NCI-H524 treated with DMSO at 0.1 percent for 48 hours (cell line): ENCODE data around the gene SKP2.
"Not testable (repeated sequence)": the region's sequence is repeated elsewhere in the genome, so short reads cannot be mapped to it uniquely, and the experiment has no call there.

Source experiments
- DNase-seq: peaks from one replicate; lab custom pipeline; 2025; lab: John Stamatoyannopoulos, UW

Gene SKP2

GRCh38 chr5:36156619-36157018 is 4.7 kb downstream of the SKP2 start:
- DNase-seq, result no peak

- DNase-seq, result peak; percentile 99
Measured at GRCh38 chr5:36158144-36158543, 6.2 kb downstream of the SKP2 start.

DNA sequence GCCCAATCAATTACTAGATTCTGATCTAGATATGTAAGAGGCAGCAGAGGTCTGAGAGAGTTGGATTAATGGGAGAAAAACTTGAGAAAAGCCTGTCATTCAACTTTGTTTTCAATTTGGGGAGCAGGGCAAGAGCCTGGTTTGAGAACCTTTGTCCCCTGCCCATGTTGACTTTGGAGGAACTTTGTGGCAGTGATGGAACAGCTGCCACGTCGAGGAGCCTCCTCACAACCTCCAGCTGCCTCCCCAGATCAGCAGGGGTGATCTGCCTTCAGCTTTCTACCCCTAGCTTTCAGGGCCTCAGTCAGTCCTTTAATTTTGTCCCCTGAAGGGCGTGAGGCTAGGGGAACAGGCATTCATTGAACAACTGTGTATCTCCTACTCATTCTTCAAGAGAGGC is 8.7 kb downstream of the SKP2 start:
- DNase-seq, result no peak

DNA sequence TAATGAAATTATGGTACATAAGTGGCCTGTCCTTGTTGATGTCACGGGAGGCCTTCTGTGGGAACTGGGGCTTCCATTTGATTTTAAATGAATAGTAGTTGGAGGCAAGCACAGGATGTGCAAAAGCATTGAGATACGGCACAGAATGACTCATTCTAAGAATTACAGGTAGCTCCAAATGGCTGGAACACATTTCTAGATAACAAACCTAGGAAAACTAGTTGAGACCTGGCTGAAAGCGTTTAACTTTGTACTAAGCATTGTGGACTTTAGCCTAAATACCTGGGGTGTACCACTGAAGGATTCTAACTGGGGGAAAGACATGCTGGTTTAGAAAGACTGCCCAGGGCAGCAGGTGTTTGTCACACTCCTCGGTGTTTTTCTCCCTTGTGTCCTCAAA is 9.4 kb downstream of the SKP2 start:
- DNase-seq, result no peak

DNA sequence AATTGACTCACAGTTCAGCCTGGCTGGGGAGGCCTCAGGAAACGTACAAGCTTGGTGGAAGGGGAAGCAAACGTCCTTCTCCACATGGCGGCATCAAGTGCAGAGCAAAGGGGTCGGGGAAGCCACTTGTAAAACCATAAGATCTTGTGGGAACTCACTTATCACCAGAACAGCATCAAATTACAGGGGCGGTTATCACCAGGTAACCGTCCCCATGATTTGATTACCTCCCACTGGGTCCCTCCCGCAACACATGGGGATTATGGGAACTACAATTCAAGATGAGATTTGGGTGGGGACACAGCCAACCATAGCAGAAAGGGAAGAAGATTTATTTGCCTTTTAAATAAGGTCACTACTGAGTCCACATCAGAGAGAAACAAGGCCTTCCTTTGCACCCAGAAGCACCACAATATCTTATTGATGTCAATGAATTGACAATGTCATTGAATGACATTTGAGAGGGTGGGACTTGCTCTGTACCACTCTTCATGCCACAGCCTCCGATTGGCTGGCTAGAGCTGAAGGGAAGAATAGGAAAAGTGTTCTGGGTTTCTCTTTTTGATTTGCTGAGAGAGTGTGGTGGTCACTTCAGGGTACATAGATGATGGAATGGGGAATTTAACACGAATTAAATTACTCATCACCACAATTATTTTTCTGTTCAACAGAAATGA is 11.0 kb downstream of the SKP2 start:
- no peak for DNase-seq

GRCh38 chr5:36164461-36164860 is 12.6 kb downstream of the SKP2 start:
- no peak for DNase-seq

- DNase-seq, result no peak
Measured at GRCh38 chr5:36168737-36169136, 16.8 kb downstream of the SKP2 start.

- DNase-seq, result no peak
Measured at GRCh38 chr5:36170832-36171424, 19.0 kb downstream of the SKP2 start.

GRCh38 chr5:36172599-36172998 is 20.7 kb downstream of the SKP2 start:
- no peak for DNase-seq

DNA sequence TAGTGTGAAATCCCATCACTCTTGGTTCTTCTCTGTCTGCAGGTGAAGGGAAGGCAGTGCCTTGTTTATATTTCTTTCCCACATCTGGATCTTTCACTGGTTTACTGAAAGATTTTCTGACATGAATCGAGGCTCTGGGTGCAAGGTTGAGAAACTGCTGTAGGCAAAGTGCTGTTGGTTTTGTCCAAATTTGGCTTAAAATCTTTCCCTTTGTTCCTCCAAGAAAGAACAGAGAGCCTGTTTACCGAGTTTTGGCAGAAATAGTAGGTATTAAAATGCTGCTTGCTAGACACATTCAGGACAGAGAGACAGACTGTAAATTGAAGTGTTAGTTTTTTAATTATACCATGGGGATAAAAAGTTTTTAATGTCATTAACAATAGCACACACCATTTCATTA is 21.5 kb downstream of the SKP2 start:
- DNase-seq, result no peak

- DNase-seq, result no peak
Measured at GRCh38 chr5:36174119-36174518, 22.2 kb downstream of the SKP2 start.

- no peak for DNase-seq
Measured at GRCh38 chr5:36175043-36175442, 23.1 kb downstream of the SKP2 start.

DNA sequence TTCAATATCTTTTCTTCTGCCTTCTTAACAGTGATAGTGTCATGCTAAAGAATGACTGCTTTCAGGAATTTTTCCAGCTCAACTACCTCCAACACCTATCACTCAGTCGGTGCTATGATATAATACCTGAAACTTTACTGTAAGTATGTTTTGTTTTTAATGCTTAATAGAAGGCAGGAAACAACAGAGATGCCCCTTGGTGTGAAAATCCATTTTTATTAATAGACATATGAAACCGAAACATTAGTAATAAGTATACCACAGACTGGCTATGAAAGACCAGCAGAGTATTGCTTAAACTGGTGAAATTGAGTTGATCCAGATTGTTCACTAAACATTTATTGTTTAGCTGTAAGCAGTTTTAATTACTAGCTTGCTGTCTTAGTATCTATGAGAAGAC is 25.2 kb downstream of the SKP2 start:
- no peak for DNase-seq

- DNase-seq, result peak; percentile 21
Measured at GRCh38 chr5:36177715-36178523, 26.0 kb downstream of the SKP2 start.

- no peak for DNase-seq
Measured at GRCh38 chr5:36178524-36178890, 26.6 kb downstream of the SKP2 start.

GRCh38 chr5:36179950-36180349 is 28.0 kb downstream of the SKP2 start:
- no peak for DNase-seq

DNA sequence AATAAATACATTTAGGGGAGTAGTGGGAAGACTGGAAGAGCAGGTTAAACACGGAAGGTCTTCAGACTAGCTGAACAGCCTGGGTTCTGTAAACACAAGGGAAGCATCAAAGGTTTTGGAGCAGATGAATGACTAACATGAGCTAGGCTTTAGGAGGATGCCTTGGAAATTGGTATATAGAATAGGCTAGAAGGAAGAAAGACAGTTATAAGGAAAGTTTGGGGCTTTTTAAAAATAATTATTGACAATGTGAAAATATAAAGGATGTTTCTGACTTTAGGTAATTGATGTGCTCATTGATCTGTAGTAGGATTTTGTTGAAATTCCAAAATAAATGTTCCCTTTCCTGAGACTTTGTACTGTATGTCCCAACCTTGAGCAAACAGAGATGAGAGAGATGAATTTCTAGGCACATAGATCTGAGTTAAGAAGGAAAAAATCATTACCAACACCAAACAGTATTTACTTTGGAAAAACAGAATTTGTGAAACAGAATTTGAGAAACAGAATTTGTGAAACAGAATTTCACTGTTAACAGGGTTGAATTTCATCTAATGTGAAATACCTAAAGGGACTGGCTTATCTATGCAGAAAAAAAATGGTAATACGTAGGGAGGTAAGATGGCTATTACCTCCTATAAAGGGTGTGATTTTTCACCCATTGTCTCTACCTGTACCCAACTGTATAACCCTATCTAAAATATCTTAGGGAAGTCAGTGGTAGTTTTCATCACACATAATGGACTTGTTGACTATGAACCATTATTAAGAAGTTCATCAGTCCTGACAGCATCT is 28.8 kb downstream of the SKP2 start:
- no peak for DNase-seq

- DNase-seq, result no peak
Measured at GRCh38 chr5:36181774-36182173, 29.9 kb downstream of the SKP2 start.

DNA sequence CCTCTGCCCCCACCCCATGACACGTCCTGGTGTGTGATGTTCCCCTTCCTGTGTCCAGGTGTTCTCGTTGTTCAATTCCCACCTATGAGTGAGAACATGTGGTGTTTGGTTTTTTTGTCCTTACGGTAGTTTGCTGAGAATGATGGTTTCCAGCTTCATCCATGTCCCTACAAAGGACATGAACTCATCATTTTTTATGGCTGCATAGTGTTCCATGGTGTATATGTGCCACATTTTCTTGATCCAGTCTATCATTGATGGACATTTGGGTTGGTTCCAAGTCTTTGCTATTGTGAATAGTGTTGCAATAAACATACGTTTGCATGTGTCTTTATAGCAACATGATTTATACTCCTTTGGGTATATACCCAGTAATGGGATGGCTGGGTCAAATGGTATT is 32.5 kb downstream of the SKP2 start:
- DNase-seq, result not testable (repeated sequence)

DNA sequence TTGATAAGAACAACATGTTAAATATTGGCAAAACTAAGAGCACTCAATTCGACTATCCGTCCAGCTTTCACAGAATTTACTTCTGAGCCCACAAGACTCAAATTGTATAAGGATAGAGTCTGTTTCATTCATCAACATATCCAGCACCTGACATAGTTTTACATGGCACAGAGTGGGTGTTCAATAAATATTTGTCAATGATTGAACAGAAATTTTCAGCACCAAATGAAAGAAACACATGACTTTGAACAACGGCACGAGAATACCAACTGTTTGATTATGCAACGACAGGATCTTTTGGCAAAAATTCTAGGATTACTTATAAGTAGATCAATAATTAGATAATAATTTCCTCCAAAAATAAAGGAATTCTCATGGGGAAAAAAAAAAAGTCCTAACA is 41.8 kb downstream of the SKP2 start:
- no peak for DNase-seq

DNA sequence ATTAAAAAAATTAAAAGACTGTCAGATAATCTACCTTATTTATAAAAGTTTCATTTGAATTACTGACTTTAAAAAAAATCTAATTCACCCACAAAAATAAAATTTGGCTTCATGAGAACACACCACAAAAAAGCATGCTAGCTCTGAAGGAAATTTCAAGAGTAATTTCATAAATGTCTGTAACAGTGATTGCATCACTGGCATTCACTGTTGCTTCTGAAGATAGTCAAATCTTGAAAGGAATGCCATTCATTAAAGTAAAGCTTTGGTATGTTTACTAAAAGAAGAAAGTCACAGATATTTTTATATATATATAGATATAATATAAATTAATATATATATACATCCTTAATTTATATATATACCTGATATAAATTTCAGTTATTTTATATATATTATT is 46.4 kb downstream of the SKP2 start:
- no peak for DNase-seq

DNA sequence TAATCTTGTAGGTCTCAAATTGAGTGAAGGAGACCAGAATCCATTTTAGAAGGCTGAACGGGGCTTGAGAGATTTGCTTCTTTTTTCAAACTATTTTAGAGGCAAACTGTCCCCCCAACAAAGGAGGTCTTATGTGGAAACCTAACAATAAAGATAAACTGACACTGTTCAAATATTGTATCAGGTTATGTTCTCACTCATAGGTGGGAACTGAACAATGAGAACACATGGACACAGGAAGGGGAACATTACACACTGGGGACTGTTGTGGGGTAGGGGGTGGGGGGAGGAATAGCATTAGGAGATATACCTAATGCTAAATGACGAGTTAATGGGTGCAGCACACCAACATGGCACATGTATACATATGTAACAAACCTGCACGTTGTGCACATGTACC is 46.9 kb downstream of the SKP2 start:
- not testable (repeated sequence) for DNase-seq

- no peak for DNase-seq
Measured at GRCh38 chr5:36199620-36200019, 47.7 kb downstream of the SKP2 start.
